OCI-LY7 (cell line): ENCODE data around the gene SPCS2. TPM values are rescaled to one million over a fixed set of nuclear protein-coding genes. Genes with fewer than 3 reads are reported as not detected.

Experiments used
- BruUV-seq: library from RNA; stranded (reverse); fragments of 400-500 nt; replicated peaks from 2 replicates; lab custom pipeline; 2021; lab: Mats Ljungman, UMichigan
- CTCF ChIA-PET: fragments of 300-600 bp; sonication (Branson Sonifier 250); formaldehyde crosslinking; loops from one replicate; lab custom pipeline; 2022; ENCODE audit warnings: antibody characterized with exemption; ENCODE audit not compliant: unreplicated experiment; lab: Charles Lee
- POLR2A ChIA-PET: fragments of 300-600 bp; sonication (Branson Sonifier 250); formaldehyde crosslinking; loops from one replicate; lab custom pipeline; 2022; ENCODE audit warnings: antibody characterized with exemption; lab: Charles Lee
- DNase-seq: peaks from one replicate; pipeline ENCODE4 v3.0.0-alpha.2; 2015; ENCODE audit warnings: low spot score
- H2AFZ ChIP-seq: fragments of 200-600 bp; sonication (generic), shearing (Covaris generic); 2 replicates; pipeline ENCODE4 v1.6.1; 2014; ENCODE audit warnings: mild to moderate bottlenecking, antibody characterized with exemption, low read length, moderate library complexity
- H3K27ac ChIP-seq: fragments of 200-600 bp; sonication (generic); 2 replicates; pipeline ENCODE4 v1.5.1; 2014; ENCODE audit warnings: mixed run types, low read depth, mild to moderate bottlenecking, moderate library complexity, low read length, inconsistent platforms; ENCODE audit not compliant: poor library complexity, severe bottlenecking
- H3K36me3 ChIP-seq: fragments of 200-600 bp; sonication (generic); 2 replicates; pipeline ENCODE4 v1.6.1; 2014; ENCODE audit warnings: mild to moderate bottlenecking, antibody characterized with exemption, low read length, moderate library complexity, mixed read lengths; ENCODE audit not compliant: insufficient read depth
- H3K4me1 ChIP-seq: fragments of 200-600 bp; sonication (generic); 2 replicates; pipeline ENCODE4 v1.5.1; 2014; ENCODE audit warnings: mild to moderate bottlenecking, low read length; ENCODE audit not compliant: insufficient read depth, poor library complexity, severe bottlenecking
- H3K4me2 ChIP-seq: fragments of 200-600 bp; sonication (generic); 2 replicates; pipeline ENCODE4 v1.6.1; 2014; ENCODE audit warnings: mild to moderate bottlenecking, low read length
- H3K4me3 ChIP-seq: fragments of 200-600 bp; sonication (generic); 2 replicates; pipeline ENCODE4 v1.5.1; 2014; ENCODE audit warnings: mild to moderate bottlenecking, low read depth, low read length; ENCODE audit not compliant: poor library complexity, severe bottlenecking
- H3K79me2 ChIP-seq: fragments of 200-600 bp; sonication (generic); 2 replicates; pipeline ENCODE4 v1.6.1; 2016; ENCODE audit warnings: low read depth, mild to moderate bottlenecking, low read length, moderate library complexity, mixed read lengths; ENCODE audit not compliant: insufficient read depth
- H3K9me2 ChIP-seq: fragments of 200-600 bp; sonication (generic); 2 replicates; pipeline ENCODE4 v1.6.1; 2016; ENCODE audit warnings: mild to moderate bottlenecking, low read length, mixed read lengths; ENCODE audit not compliant: insufficient read depth
- H3K9me3 ChIP-seq: fragments of 200-600 bp; sonication (generic); 2 replicates; pipeline ENCODE4 v1.6.1; 2014; ENCODE audit warnings: mild to moderate bottlenecking, mixed run types, low read length, mixed read lengths
- H4K20me1 ChIP-seq: fragments of 200-600 bp; sonication (generic); 2 replicates; pipeline ENCODE4 v1.6.1; 2014; ENCODE audit warnings: mild to moderate bottlenecking, antibody characterized with exemption, low read length, moderate library complexity, mixed read lengths; ENCODE audit not compliant: insufficient read depth
- EZH2phosphoT487 ChIP-seq: fragments of 200-600 bp; sonication (generic); IDR thresholded peaks from 2 replicates; pipeline ENCODE4 v1.6.1; 2018; ENCODE audit warnings: low read depth, borderline replicate concordance, mild to moderate bottlenecking, mixed run types, antibody characterized with exemption, low read length, moderate library complexity, mixed read lengths
- intact Hi-C: fragments of 100-400 bp; cut with micrococcal nuclease; formaldehyde crosslinking; loops from one replicate; pipeline ENCODE4 v1.10.0; 2022; ENCODE audit not compliant: unreplicated experiment
- total RNA-seq, 2 experiments: library from RNA; depleted of rRNA in 1 of 2; stranded (reverse); fragments of >200 nt in 1 of 2; shearing (Covaris generic) in 1 of 2; gene quantifications; 2 replicates each; pipeline ENCODE4 v1.2.3, GENCODE V29; 2014 to 2022
- TF ChIP-seq, protein P1 (sequence below): fragments of 200-600 bp; sonication (generic); conservative IDR thresholded peaks from 2 replicates; pipeline ENCODE4 v1.5.1; 2014; ENCODE audit warnings: mild to moderate bottlenecking, antibody characterized with exemption, low read length, moderate library complexity, mixed read lengths

SPCS2 gene
- total RNA-seq, 2 experiments from 2014 or later, result 39.6 to 212 TPM

DNA sequence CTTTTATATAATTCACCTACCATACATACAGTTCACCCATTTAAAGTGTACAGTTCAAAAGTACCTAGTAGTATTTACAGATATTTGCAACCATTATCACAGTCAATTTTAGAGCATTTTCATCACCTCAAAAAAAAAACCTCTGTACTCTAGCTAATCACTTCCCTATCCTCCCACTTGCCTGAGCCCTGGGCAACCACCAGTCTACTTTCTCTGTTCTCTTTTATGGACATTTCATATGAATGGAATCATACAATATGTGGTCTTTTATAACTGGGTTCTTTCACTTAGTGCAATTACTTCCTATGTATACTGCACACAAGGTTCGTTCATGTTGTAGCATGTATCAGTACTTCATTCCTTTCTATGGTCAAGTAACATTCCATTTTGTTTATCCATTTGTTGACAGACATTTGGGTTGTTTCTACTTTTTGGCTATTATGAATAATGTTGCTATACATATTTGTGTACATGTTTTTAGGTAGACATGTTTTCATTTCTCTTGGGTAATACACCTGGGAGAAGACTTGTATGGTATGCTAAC lies 21.9 kb downstream of the SPCS2 start:
- Histone ChIP-seq H3K9me3 (no peaks in the 10 kb centered on the region), H3K4me3 (no peak overlapping the region), H3K36me3 (peaks cover 96% of the 10 kb centered on the region), H2AFZ (no peak overlapping the region), H3K9me2 (no peaks in the 10 kb centered on the region), H3K4me2 (no peak overlapping the region), H4K20me1 (peaks cover 11% of the 10 kb centered on the region), H3K27ac (no peak overlapping the region), H3K4me1 (no peaks in the 10 kb centered on the region), H3K79me2 (peaks cover 23% of the 10 kb centered on the region; the same call in 1 of the 2 replicates)
- no peak for TF ChIP-seq EZH2phosphoT487
- TF ChIP-seq, protein P1, sequence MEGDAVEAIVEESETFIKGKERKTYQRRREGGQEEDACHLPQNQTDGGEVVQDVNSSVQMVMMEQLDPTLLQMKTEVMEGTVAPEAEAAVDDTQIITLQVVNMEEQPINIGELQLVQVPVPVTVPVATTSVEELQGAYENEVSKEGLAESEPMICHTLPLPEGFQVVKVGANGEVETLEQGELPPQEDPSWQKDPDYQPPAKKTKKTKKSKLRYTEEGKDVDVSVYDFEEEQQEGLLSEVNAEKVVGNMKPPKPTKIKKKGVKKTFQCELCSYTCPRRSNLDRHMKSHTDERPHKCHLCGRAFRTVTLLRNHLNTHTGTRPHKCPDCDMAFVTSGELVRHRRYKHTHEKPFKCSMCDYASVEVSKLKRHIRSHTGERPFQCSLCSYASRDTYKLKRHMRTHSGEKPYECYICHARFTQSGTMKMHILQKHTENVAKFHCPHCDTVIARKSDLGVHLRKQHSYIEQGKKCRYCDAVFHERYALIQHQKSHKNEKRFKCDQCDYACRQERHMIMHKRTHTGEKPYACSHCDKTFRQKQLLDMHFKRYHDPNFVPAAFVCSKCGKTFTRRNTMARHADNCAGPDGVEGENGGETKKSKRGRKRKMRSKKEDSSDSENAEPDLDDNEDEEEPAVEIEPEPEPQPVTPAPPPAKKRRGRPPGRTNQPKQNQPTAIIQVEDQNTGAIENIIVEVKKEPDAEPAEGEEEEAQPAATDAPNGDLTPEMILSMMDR, result no peak
- DNase-seq, result no peak
- no TSS peak for BruUV-seq
- ChIA-PET CTCF (no interaction called here), POLR2A (no interaction called here)
- intact Hi-C loops, result no loop called here

DNA sequence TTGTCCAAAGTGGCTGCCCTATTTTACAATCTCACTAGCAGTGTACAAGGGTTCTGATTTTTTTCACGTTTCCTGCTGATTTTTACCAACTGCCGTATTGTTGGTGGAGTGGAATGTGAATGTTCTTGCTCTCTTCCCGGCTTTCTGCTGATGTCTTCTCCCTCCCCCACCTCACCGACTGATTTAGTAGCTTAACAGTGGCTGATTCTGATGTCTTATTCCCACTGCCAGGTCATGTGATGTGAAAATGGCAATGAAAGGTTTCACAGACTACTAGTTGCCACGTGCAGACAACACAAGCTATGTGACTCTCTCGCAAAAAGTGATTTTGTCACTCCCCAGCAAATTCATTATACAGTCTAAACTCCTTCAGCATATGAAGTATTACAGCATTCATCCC lies 22.4 kb downstream of the SPCS2 start:
- H3K4me3 ChIP-seq, result no peak overlapping the region
- no peaks in the 10 kb centered on the region for H3K9me2 ChIP-seq
- no peaks in the 10 kb centered on the region for H3K9me3 ChIP-seq
- peaks cover 96% of the 10 kb centered on the region for H3K36me3 ChIP-seq
- no peak overlapping the region for H2AFZ ChIP-seq
- no TSS peak for BruUV-seq
- peaks cover 18% of the 10 kb centered on the region; the same call in 1 of the 2 replicates for H3K79me2 ChIP-seq
- ChIA-PET POLR2A (no interaction called here), CTCF (no interaction called here)
- H3K4me1 ChIP-seq, result no peaks in the 10 kb centered on the region
- no peak for DNase-seq
- intact Hi-C loops, result no loop called here
- no peak for TF ChIP-seq EZH2phosphoT487
- TF ChIP-seq, protein P1, result no peak
- H3K4me2 ChIP-seq, result no peak overlapping the region
- H4K20me1 ChIP-seq, result peaks cover 11% of the 10 kb centered on the region
- H3K27ac ChIP-seq, result no peak overlapping the region

DNA sequence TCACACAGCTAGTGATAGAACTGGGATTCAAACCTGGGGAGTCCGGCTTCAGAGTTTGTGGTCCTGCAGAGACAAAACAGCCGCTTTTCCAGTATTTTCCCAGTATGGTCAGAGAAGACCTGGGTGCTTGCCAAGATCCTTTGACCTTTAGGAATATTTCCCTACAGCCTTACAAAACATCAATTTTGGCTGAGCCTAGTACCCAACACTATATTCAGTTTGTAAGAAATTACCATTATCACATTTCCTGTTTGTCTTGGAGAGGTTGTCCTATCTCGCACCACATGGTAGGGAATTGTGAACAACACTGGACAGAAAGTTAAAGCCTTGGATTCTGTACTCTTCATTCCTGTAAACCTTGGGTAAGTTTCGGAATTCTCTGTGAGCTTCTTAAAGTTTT lies 29.0 kb downstream of the SPCS2 start:
- POLR2A ChIA-PET, result no interaction called here
- no peaks in the 10 kb centered on the region for H4K20me1 ChIP-seq
- no peak overlapping the region for H2AFZ ChIP-seq
- no TSS peak for BruUV-seq
- H3K27ac ChIP-seq, result no peak overlapping the region
- H3K9me2 ChIP-seq, result no peaks in the 10 kb centered on the region
- H3K9me3 ChIP-seq, result no peaks in the 10 kb centered on the region
- intact Hi-C loops, result no loop called here
- H3K4me2 ChIP-seq, result no peak overlapping the region
- H3K36me3 ChIP-seq, result peaks cover 77% of the 10 kb centered on the region
- no peaks in the 10 kb centered on the region for H3K4me1 ChIP-seq
- no peak for DNase-seq
- H3K79me2 ChIP-seq, result no peaks in the 10 kb centered on the region
- TF ChIP-seq, protein P1, result no peak
- no peak for TF ChIP-seq EZH2phosphoT487
- CTCF ChIA-PET, result no interaction called here
- no peak overlapping the region for H3K4me3 ChIP-seq
